KMS-11 (cell line): ENCODE measurements around the gene C16orf74.

Source experiments
- H2AFZ ChIP-seq: fragments of 200-600 bp; sonication (generic); 2 replicates; pipeline ENCODE4 v1.6.1; 2016; ENCODE audit warnings: antibody characterized with exemption, mixed run types, low read depth
- H3K27ac ChIP-seq: fragments of 200-600 bp; sonication (generic); 2 replicates; pipeline ENCODE4 v1.6.1; 2016; ENCODE audit warnings: mild to moderate bottlenecking, mixed run types
- H3K27me3 ChIP-seq: fragments of 200-600 bp; sonication (generic); 2 replicates; pipeline ENCODE4 v1.6.1; 2017; ENCODE audit warnings: mild to moderate bottlenecking, low read depth, mixed run types, moderate library complexity; ENCODE audit not compliant: insufficient read depth
- H3K36me3 ChIP-seq: fragments of 200-600 bp; sonication (generic); 2 replicates; pipeline ENCODE4 v1.6.1; 2017; ENCODE audit warnings: mild to moderate bottlenecking, mixed run types; ENCODE audit not compliant: insufficient read depth
- H3K4me1 ChIP-seq: fragments of 200-600 bp; sonication (generic); 2 replicates; pipeline ENCODE4 v1.6.1; 2016; ENCODE audit warnings: mild to moderate bottlenecking, low read depth, mixed run types; ENCODE audit not compliant: poor library complexity, severe bottlenecking
- H3K4me2 ChIP-seq: fragments of 200-600 bp; sonication (generic); 2 replicates; pipeline ENCODE4 v1.7.0; 2016; ENCODE audit warnings: mild to moderate bottlenecking, mixed run types
- H3K4me3 ChIP-seq: fragments of 200-600 bp; sonication (generic); IDR thresholded peaks from 2 replicates; pipeline ENCODE4 v1.6.1; 2017; ENCODE audit warnings: low read depth, low read length, mixed read lengths; ENCODE audit not compliant: insufficient read depth
- H3K79me2 ChIP-seq: fragments of 200-600 bp; sonication (generic); 2 replicates; pipeline ENCODE4 v1.6.1; 2016; ENCODE audit warnings: low read depth, mixed run types; ENCODE audit not compliant: insufficient read depth
- H3K9ac ChIP-seq: fragments of 200-600 bp; sonication (generic); 2 replicates; pipeline ENCODE4 v1.6.1; 2016; ENCODE audit warnings: mild to moderate bottlenecking, mixed run types
- H4K20me1 ChIP-seq: fragments of 200-600 bp; sonication (generic); 2 replicates; pipeline ENCODE4 v1.6.1; 2016; ENCODE audit warnings: mild to moderate bottlenecking, mixed run types; ENCODE audit not compliant: insufficient read depth
- CTCF ChIP-seq: fragments of 200-600 bp; sonication (generic); conservative IDR thresholded peaks from 2 replicates; pipeline ENCODE4 v1.6.1; 2017; ENCODE audit warnings: low read depth, mild to moderate bottlenecking, antibody characterized with exemption, low read length, moderate library complexity, mixed read lengths

The C16orf74 gene

GRCh38 chr16:85798283-85798776 is 47.4 kb upstream of the C16orf74 start:
- H3K36me3 ChIP-seq = peaks cover 11% of the 10 kb centered on the region; the same call in 1 of the 2 replicates
- no peaks in the 10 kb centered on the region for H3K27me3 ChIP-seq
- H3K79me2 ChIP-seq = peaks cover 84% of the 10 kb centered on the region
- peak overlapping the region; percentile 98 for H3K4me2 ChIP-seq
- peak overlapping the region; percentile 96 for H3K9ac ChIP-seq
- H2AFZ ChIP-seq = no peak overlapping the region
- H3K4me3 ChIP-seq = no peak overlapping the region
- TF ChIP-seq CTCF = no peak
- peaks cover 18% of the 10 kb centered on the region for H3K4me1 ChIP-seq
- H3K27ac ChIP-seq = no peak overlapping the region
- H4K20me1 ChIP-seq = no peaks in the 10 kb centered on the region

- no peak for TF ChIP-seq CTCF
- Histone ChIP-seq H4K20me1 (no peaks in the 10 kb centered on the region), H3K4me3 (no peak overlapping the region), H2AFZ (no peak overlapping the region), H3K27ac (no peak overlapping the region), H3K4me2 (no peak overlapping the region), H3K4me1 (peaks cover 18% of the 10 kb centered on the region), H3K79me2 (peaks cover 91% of the 10 kb centered on the region), H3K27me3 (no peaks in the 10 kb centered on the region), H3K36me3 (peaks cover 4% of the 10 kb centered on the region; the same call in 1 of the 2 replicates), H3K9ac (no peak overlapping the region)
Measured at GRCh38 chr16:85796599-85796998, 45.7 kb upstream of the C16orf74 start.

- TF ChIP-seq CTCF = no peak
Measured at GRCh38 chr16:85796152-85796551, 45.3 kb upstream of the C16orf74 start.

GRCh38 chr16:85794696-85795095 is 43.8 kb upstream of the C16orf74 start:
- H3K27me3 ChIP-seq = no peaks in the 10 kb centered on the region
- H3K79me2 ChIP-seq = peaks cover 75% of the 10 kb centered on the region
- no peak overlapping the region for H3K9ac ChIP-seq
- H3K4me2 ChIP-seq = no peak overlapping the region
- no peak for TF ChIP-seq CTCF
- H2AFZ ChIP-seq = no peak overlapping the region
- H3K27ac ChIP-seq = no peak overlapping the region
- H3K4me1 ChIP-seq = peaks cover 12% of the 10 kb centered on the region
- H4K20me1 ChIP-seq = no peaks in the 10 kb centered on the region
- no peaks in the 10 kb centered on the region for H3K36me3 ChIP-seq
- H3K4me3 ChIP-seq = no peak overlapping the region

More at GRCh38 chr16:85796152-85796551, 45.3 kb upstream of the C16orf74 start:
- Histone ChIP-seq H4K20me1 (no peaks in the 10 kb centered on the region), H3K27ac (no peak overlapping the region), H3K4me3 (no peak overlapping the region), H3K9ac (no peak overlapping the region), H3K36me3 (no peaks in the 10 kb centered on the region), H3K27me3 (no peaks in the 10 kb centered on the region), H2AFZ (no peak overlapping the region), H3K4me2 (no peak overlapping the region), H3K79me2 (peaks cover 90% of the 10 kb centered on the region), H3K4me1 (peaks cover 17% of the 10 kb centered on the region)
